ENCODE data around the gene GATD1. TPM values are rescaled to one million over a fixed set of nuclear protein-coding genes. Genes with fewer than 3 reads are reported as not detected.

GATD1 gene
- total and polyA plus RNA-seq, 2 donors = 13.0 to 31.2 TPM

GRCh38 chr11:766936-767210, 10.4 kb downstream of the GATD1 start:
- DNase-seq (ENCODE audit: low read depth in 6 of 9, low spot score in 9 of 9) = no peak
- no peak overlapping the region for H3K27ac ChIP-seq (ENCODE audit: low read depth in 1 of 2, low read length in 1 of 2)
- no peak overlapping the region for H3K4me3 ChIP-seq (ENCODE audit: low read length in 2 of 2)
- no peaks in the 10 kb centered on the region for H3K9me3 ChIP-seq (ENCODE audit: control insufficient read depth in 2 of 2, insufficient read depth in 1 of 2, low read length in 1 of 2)
- H3K4me1 ChIP-seq (ENCODE audit: control insufficient read depth in 2 of 2, insufficient read depth in 2 of 2, low read length in 2 of 2) = no peaks in the 10 kb centered on the region
- H3K27me3 ChIP-seq (ENCODE audit: control insufficient read depth in 2 of 2, insufficient read depth in 1 of 2, low read length in 1 of 2) = no peaks in the 10 kb centered on the region
- peaks cover 62 to 77% of the 10 kb centered on the region in 2 donors for H3K36me3 ChIP-seq (ENCODE audit: control insufficient read depth in 2 of 2, insufficient read depth in 2 of 2, low read length in 1 of 2)
- 97% methylated on average over 2 of the region's 2 CpGs for WGBS

GRCh38 chr11:766106-766935, 11.0 kb downstream of the GATD1 start:
- Histone ChIP-seq H3K27ac (ENCODE audit: low read depth in 1 of 2, low read length in 1 of 2) (no peak overlapping the region), H3K27me3 (ENCODE audit: control insufficient read depth in 2 of 2, insufficient read depth in 1 of 2, low read length in 1 of 2) (no peaks in the 10 kb centered on the region), H3K36me3 (ENCODE audit: control insufficient read depth in 2 of 2, insufficient read depth in 2 of 2, low read length in 1 of 2) (peaks cover 62 to 77% of the 10 kb centered on the region in 2 donors), H3K4me3 (ENCODE audit: low read length in 2 of 2) (no peak overlapping the region), H3K9me3 (ENCODE audit: control insufficient read depth in 2 of 2, insufficient read depth in 1 of 2, low read length in 1 of 2) (no peaks in the 10 kb centered on the region), H3K4me1 (ENCODE audit: control insufficient read depth in 2 of 2, insufficient read depth in 2 of 2, low read length in 2 of 2) (no peaks in the 10 kb centered on the region)
- WGBS = 95% methylated on average over 11 of the region's 11 CpGs
- no peak for DNase-seq (ENCODE audit: low read depth in 6 of 9, low spot score in 9 of 9)

GRCh38 chr11:765802-766091, 11.5 kb downstream of the GATD1 start:
- no peak overlapping the region for H3K27ac ChIP-seq (ENCODE audit: low read depth in 1 of 2, low read length in 1 of 2)
- no peak for DNase-seq (ENCODE audit: low read depth in 6 of 9, low spot score in 9 of 9)
- H3K4me3 ChIP-seq (ENCODE audit: low read length in 2 of 2) = no peak overlapping the region
- 97% methylated on average over 8 of the region's 8 CpGs for WGBS
- peaks cover 62 to 76% of the 10 kb centered on the region in 2 donors for H3K36me3 ChIP-seq (ENCODE audit: control insufficient read depth in 2 of 2, insufficient read depth in 2 of 2, low read length in 1 of 2)
- no peaks in the 10 kb centered on the region for H3K4me1 ChIP-seq (ENCODE audit: control insufficient read depth in 2 of 2, insufficient read depth in 2 of 2, low read length in 2 of 2)
- H3K9me3 ChIP-seq (ENCODE audit: control insufficient read depth in 2 of 2, insufficient read depth in 1 of 2, low read length in 1 of 2) = no peaks in the 10 kb centered on the region
- H3K27me3 ChIP-seq (ENCODE audit: control insufficient read depth in 2 of 2, insufficient read depth in 1 of 2, low read length in 1 of 2) = no peaks in the 10 kb centered on the region

GRCh38 chr11:765025-765801, 12.1 kb downstream of the GATD1 start:
- DNase-seq (ENCODE audit: low read depth in 6 of 9, low spot score in 9 of 9) = peak in 3 of 9 donors; percentile 26 to 65 (median 53)
- Histone ChIP-seq H3K27me3 (ENCODE audit: control insufficient read depth in 2 of 2, insufficient read depth in 1 of 2, low read length in 1 of 2) (no peaks in the 10 kb centered on the region), H3K27ac (ENCODE audit: low read depth in 1 of 2, low read length in 1 of 2) (no peak overlapping the region), H3K36me3 (ENCODE audit: control insufficient read depth in 2 of 2, insufficient read depth in 2 of 2, low read length in 1 of 2) (peaks cover 62 to 76% of the 10 kb centered on the region in 2 donors), H3K9me3 (ENCODE audit: control insufficient read depth in 2 of 2, insufficient read depth in 1 of 2, low read length in 1 of 2) (no peaks in the 10 kb centered on the region), H3K4me1 (ENCODE audit: control insufficient read depth in 2 of 2, insufficient read depth in 2 of 2, low read length in 2 of 2) (no peaks in the 10 kb centered on the region), H3K4me3 (ENCODE audit: low read length in 2 of 2) (no peak overlapping the region)
- WGBS = 83% methylated on average over 19 of the region's 19 CpGs

GRCh38 chr11:764322-765024, 12.8 kb downstream of the GATD1 start:
- Histone ChIP-seq H3K4me3 (ENCODE audit: low read length in 2 of 2) (no peak overlapping the region), H3K9me3 (ENCODE audit: control insufficient read depth in 2 of 2, insufficient read depth in 1 of 2, low read length in 1 of 2) (no peaks in the 10 kb centered on the region), H3K4me1 (ENCODE audit: control insufficient read depth in 2 of 2, insufficient read depth in 2 of 2, low read length in 2 of 2) (no peaks in the 10 kb centered on the region), H3K27ac (ENCODE audit: low read depth in 1 of 2, low read length in 1 of 2) (no peak overlapping the region), H3K36me3 (ENCODE audit: control insufficient read depth in 2 of 2, insufficient read depth in 2 of 2, low read length in 1 of 2) (peaks cover 65 to 77% of the 10 kb centered on the region in 2 donors), H3K27me3 (ENCODE audit: control insufficient read depth in 2 of 2, insufficient read depth in 1 of 2, low read length in 1 of 2) (no peaks in the 10 kb centered on the region)
- no peak for DNase-seq (ENCODE audit: low read depth in 6 of 9, low spot score in 9 of 9)
- WGBS = 96% methylated on average over 18 of the region's 18 CpGs

GRCh38 chr11:763549-764321, 13.6 kb downstream of the GATD1 start:
- Histone ChIP-seq H3K27me3 (ENCODE audit: control insufficient read depth in 2 of 2, insufficient read depth in 1 of 2, low read length in 1 of 2) (no peaks in the 10 kb centered on the region), H3K4me1 (ENCODE audit: control insufficient read depth in 2 of 2, insufficient read depth in 2 of 2, low read length in 2 of 2) (no peaks in the 10 kb centered on the region), H3K27ac (ENCODE audit: low read depth in 1 of 2, low read length in 1 of 2) (peak overlapping the region in 1 of 2 donors; percentile 2), H3K36me3 (ENCODE audit: control insufficient read depth in 2 of 2, insufficient read depth in 2 of 2, low read length in 1 of 2) (peaks cover 72 to 79% of the 10 kb centered on the region in 2 donors), H3K4me3 (ENCODE audit: low read length in 2 of 2) (no peak overlapping the region), H3K9me3 (ENCODE audit: control insufficient read depth in 2 of 2, insufficient read depth in 1 of 2, low read length in 1 of 2) (no peaks in the 10 kb centered on the region)
- WGBS = 98% methylated on average over 22 of the region's 22 CpGs
- no peak for DNase-seq (ENCODE audit: low read depth in 6 of 9, low spot score in 9 of 9)

- 96% methylated on average over 24 of the region's 24 CpGs for WGBS
- Histone ChIP-seq H3K36me3 (ENCODE audit: control insufficient read depth in 2 of 2, insufficient read depth in 2 of 2, low read length in 1 of 2) (peaks cover 72 to 81% of the 10 kb centered on the region in 2 donors), H3K4me1 (ENCODE audit: control insufficient read depth in 2 of 2, insufficient read depth in 2 of 2, low read length in 2 of 2) (no peaks in the 10 kb centered on the region), H3K4me3 (ENCODE audit: low read length in 2 of 2) (no peak overlapping the region), H3K27ac (ENCODE audit: low read depth in 1 of 2, low read length in 1 of 2) (no peak overlapping the region), H3K27me3 (ENCODE audit: control insufficient read depth in 2 of 2, insufficient read depth in 1 of 2, low read length in 1 of 2) (no peaks in the 10 kb centered on the region), H3K9me3 (ENCODE audit: control insufficient read depth in 2 of 2, insufficient read depth in 1 of 2, low read length in 1 of 2) (no peaks in the 10 kb centered on the region)
- DNase-seq (ENCODE audit: low read depth in 6 of 9, low spot score in 9 of 9) = no peak
Measured at GRCh38 chr11:763073-763463, 14.2 kb downstream of the GATD1 start.

GRCh38 chr11:762421-763072, 14.7 kb downstream of the GATD1 start:
- Histone ChIP-seq H3K36me3 (ENCODE audit: control insufficient read depth in 2 of 2, insufficient read depth in 2 of 2, low read length in 1 of 2) (peaks cover 74 to 86% of the 10 kb centered on the region in 2 donors), H3K9me3 (ENCODE audit: control insufficient read depth in 2 of 2, insufficient read depth in 1 of 2, low read length in 1 of 2) (no peaks in the 10 kb centered on the region), H3K27ac (ENCODE audit: low read depth in 1 of 2, low read length in 1 of 2) (no peak overlapping the region), H3K27me3 (ENCODE audit: control insufficient read depth in 2 of 2, insufficient read depth in 1 of 2, low read length in 1 of 2) (no peaks in the 10 kb centered on the region), H3K4me3 (ENCODE audit: low read length in 2 of 2) (no peak overlapping the region), H3K4me1 (ENCODE audit: control insufficient read depth in 2 of 2, insufficient read depth in 2 of 2, low read length in 2 of 2) (no peaks in the 10 kb centered on the region)
- 71% methylated on average over 10 of the region's 10 CpGs for WGBS
- peak in 1 of 9 donors; percentile 28 for DNase-seq (ENCODE audit: low read depth in 6 of 9, low spot score in 9 of 9)
